ENCODE data around the gene TRIM68.

Gene TRIM68

DNA sequence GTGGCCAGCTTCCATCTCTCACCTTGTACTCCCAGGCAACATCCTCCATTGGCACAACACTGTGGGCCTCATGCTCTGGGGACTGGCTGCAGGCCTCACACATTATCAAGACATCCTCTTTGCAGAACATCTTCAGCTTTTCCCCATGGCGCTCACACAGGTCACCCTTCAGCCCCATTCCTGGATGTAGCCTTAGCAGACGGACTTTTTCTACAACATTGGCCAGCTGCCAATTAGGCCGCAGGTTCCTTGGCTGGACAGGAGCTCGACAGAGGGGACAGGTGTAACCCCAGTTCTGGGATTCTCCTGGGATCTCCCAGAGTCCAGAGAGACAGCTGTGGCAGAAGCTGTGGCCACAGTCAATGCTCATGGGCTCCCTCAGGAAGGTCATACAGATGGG lies 3.0 kb downstream of the TRIM68 start:
- no peak for DNase-seq

DNA sequence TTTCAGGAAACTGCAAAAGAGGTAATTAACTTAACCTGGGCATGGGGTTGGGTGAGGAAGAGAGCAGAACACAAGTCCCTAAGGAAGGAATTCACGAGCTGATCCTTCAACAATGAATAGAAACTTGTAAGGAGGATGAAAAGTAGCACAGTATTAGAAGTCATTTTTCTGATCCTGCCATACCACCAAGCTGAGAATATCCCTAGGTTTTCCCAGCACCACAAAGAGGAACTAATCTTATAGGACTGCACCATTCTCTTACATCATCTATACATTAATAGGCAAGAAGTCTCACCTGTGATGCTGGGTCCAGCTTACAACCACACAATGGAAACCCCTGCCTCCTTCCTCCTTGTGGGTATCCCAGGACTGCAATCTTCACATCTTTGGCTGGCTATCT lies 14.3 kb downstream of the TRIM68 start, which contains the start of gene OR52I1:
OR52I1 (plus strand) TSS at position 301 of the 400 bp plus-strand sequence; CDS start at position 301, 0 bp downstream.
- DNase-seq = no peak

DNA sequence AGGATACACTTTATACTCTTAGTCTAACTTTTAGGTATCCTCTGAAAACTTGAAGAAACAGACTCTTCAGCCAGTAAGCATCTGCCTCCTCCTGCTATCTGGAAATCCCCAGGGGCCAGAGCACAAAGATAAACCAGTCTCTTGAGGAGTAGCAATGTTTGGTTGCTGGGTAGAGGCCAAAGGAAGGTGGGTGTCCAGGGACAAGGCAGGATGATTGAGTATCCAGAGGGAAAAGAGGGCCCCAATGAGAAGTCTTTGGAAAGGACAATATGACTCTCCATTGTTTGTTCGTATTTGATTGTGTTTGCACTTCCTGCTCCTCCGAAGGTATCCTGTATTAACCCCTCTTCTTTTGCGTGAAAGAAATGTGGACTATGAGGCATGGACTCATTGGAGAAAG lies 19.0 kb downstream of the TRIM68 start:
- no peak for DNase-seq

DNA sequence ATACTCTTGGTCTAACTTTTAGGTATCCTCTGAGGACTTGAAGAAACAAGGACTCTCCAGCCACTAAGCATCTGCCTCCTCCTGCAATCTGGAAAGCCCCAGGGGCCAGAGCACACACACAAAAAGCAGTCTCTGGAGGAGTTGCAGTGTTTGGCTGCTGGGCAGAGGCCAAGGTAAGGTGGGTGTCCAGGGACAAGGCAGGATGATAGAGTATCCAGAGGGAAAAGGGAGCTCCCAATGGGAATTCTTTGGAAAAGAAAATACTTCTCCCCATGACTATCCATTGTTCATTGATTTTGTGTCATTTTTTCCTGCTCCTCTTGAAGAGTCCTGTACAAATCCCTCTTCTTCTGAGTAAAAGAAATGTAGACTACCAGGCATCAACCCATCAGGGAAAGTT lies 26.6 kb downstream of the TRIM68 start, which contains the start of gene OR52I2:
OR52I2 (plus strand) TSS at position 301 of the 400 bp plus-strand sequence.
- DNase-seq = no peak

DNA sequence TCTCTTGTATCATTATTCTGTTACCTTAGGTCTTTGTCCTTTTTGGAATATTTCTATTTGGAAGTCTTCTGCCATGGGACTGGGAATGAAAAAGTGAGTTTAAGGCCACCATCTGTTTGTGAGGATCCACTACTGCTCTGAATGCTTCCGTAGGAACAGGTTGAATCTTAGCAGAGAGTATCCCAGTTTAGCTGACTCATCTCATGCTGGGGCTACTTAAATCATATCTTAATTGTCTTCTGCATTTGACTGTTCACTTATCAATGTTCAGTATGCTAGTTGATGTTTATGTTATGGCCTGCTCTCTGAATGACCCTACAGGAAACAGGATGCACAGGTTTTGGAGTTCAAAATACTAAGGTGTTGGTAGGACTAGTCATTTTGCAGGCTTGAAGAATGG lies 27.9 kb downstream of the TRIM68 start:
- no peak for DNase-seq

DNA sequence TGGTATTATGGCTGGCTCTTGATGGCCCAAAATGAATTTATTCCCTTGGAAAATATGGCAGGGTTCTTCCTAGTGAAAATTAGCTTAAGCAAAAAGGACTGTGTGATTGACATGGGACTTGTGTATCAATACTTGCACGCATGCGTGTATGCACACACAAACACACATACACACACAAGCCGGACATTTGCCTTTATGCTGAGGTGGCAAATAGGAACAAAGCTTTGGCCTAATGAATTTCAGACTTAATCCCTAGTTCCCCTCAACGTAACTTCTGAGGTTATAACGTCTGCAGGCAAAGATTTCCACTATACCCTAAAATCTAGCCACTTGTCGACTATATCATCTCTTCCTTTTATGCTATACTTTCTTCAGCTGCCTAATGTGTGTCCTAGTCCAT lies 29.4 kb downstream of the TRIM68 start:
- DNase-seq = no peak

DNA sequence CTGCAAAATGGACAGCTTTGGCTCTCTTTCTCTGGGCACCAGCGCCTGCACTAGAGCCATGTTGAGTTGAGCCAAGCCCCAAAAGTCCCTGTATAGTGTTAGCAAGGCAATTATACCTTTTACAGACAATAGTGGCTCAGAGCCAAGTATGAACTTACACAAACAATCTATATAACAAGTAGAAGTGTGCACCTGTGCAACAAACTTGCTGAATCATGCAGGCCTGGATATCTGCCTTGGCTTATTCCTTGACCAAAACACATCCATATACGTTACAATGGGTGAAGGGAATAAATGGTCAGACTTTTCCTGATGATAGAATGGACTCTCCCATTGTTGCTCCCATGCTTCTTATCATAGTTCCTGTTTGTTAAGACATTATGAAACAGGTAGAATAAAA lies 30.3 kb downstream of the TRIM68 start:
- DNase-seq = no peak

DNA sequence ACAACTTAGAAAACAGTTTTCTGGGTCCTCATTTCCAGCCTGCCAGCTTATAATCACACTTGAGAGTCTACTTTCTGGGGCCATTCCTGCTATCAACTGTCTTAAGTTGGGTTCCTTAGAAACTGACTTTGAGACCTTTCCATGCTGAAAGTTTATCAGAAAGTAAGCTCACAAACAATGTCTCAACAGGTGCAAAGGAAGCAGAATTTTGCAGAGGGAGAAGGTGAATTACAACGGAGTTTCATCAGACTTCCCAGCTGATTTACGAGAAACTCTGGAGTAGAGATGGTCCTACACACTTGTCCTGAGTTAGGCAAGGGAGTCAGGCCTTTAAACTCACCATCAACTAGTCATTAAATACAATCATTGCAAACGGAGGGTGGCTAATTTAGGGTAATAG lies 31.2 kb downstream of the TRIM68 start:
- DNase-seq = no peak

DNA sequence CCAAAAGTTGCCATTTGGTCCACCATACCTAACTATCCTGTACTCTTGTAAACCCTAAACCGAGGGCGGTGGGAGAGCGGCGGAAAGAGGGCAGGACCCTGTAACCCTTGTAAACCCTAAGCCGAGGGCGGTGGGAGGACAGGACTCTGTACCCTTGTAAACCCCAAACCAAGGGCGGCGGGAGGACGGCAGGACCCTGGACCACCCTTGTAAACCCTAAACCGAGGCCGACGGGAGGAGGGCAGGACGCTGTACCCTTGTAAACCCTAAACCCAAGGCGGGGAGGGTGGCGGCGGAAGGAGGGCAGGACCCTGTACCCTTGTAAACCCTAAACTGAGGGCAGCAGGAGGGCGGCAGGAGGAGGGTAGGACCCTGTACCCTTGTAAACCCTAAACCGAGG lies 39.0 kb downstream of the TRIM68 start:
- no peak for DNase-seq

DNA sequence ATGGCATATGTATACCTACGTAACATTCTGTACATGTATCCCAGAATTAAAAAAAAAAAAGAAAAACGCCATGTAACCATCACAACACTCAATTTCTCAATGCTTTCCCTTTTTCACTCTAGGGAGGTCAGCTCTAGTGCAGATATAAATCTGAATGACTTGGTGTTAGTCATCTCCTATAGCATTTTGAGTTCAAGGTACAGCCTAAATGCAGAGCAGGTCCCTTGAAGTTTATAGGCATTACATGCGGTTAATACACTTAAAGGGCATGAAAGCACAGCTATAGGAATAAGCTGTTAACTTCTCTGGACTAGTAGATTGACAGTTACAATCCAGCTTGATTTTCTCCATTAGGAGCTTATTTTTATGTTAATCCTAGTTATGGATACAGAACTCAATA lies 42.7 kb downstream of the TRIM68 start:
- DNase-seq = no peak

DNA sequence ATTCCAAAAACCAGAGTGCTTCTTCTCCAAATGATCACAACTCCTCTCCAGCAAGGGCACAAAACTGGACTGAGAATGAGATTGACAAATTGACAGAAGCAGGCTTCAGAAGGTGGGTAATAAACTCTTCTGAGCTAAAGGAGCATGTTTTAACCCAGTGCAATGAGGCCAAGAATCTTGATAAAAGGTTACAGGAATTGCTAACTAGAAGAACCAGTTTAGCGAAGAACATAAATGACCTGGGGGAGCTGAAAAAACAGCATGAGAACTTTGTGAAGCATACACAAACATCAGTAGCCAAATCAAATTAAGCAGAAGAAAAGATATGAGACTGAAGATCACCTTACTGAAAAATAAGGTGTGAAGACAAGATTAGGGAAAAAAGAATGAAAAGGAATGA lies 47.6 kb downstream of the TRIM68 start:
- no peak for DNase-seq

DNA sequence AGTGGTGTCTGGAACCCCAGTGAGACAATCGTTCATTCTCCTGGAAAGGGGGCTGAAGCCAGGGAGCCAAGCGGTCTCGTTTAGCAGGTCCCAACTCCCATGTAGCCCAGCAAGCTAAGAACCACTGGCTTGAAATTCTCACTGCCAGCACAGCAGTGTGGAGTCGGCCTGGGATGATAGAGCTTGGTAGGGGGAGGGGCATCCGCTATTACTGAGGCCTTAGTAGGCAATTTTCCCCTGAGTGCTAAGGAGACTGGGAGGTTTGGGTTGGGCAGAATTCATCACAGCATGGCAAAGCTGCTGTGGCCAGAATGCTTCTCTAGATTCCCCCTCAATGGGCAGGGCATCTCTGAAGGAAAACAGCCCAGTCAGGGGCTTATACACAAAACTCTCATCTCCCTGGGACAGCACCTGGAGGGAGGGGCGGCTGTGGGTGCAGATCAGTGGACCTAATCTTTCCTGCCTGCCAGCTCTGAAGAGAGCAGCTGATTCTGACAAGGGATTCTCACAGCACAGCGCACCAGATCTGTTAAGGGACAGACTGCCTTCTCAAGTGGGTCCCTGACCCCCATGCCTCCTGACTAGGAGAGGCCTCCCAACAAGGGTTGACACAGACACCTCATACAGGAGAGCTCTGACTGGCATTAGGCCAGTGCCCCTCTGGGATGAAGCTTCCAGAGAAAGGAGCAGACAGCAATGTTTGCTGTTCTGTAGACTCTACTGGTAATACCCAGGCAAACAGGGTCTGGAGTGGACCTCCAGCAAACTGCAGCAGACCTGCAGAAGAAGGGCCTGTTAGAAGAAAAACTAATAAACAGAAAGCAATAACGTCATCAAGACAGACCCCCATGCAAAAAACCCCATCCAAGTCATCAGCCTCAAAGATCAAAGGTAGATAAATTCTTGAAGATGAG lies 48.2 kb downstream of the TRIM68 start:
- DNase-seq = no peak

DNA sequence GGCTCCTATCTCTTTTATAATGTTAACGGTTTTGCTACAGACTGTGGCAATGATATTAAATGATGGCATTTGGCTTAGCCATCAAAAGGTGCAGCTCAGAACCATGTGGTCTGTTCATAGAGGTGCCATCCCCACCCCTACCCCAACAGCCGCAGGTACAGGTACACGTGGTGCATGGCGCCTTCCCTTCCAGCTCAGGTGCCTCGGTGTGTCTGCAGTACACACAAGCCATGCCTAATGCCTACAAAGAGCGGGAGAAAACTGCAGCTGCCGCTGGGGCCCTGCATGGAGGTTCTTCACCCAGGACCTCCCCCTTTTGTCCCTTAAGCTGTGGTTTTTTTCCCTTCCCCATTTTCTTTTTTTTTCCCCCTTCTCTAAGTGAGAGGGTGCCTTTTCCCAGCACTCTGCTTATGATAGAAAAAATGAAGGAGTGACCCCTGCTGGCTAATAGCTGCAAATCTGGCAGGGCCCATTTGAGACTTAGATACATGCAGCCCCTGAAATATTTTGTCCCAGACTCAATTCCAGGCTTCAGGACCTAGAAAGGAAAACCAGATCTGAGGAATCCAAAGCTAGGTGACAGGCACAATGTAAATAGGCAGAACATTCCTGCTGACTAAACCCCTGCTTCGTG lies 56.6 kb downstream of the TRIM68 start:
- no peak for DNase-seq

Measured in activated T-cell treated with anti-CD3 and anti-CD28 coated beads for 4 hours (primary cell).